Natural killer cell (primary cell): ENCODE data around the gene LEMD1. TPM values are rescaled to one million over a fixed set of nuclear protein-coding genes. Genes with fewer than 3 reads are reported as not detected.

ENCODE experiments used
- ATAC-seq, 3 donors: fragments of 150-1000 bp in 2 of 3; fragments of 200-7000 bp in 1 of 3; cut with Tn5 transposase; 1 replicate in 1 of 3; 2 replicates in 2 of 3; pipeline ENCODE4 v1.10.0; 2021; ENCODE audit warnings: mild to moderate bottlenecking in 2 of 3, moderate library complexity in 2 of 3
- DNase-seq, 2 donors: peaks; one replicate each; pipeline versions ENCODE4 v3.0.0 to v3.0.0-alpha.2; 2013 to 2021; ENCODE audit warnings: mixed read lengths in 1 of 2
- H3K27ac ChIP-seq: one replicate; pipeline ENCODE4 v1.5.1; 2013; ENCODE audit warnings: mild to moderate bottlenecking, low read length
- H3K27me3 ChIP-seq: one replicate; pipeline ENCODE4 v1.6.1; 2013; ENCODE audit warnings: low read length; ENCODE audit not compliant: control insufficient read depth, insufficient read depth
- H3K36me3 ChIP-seq: one replicate; pipeline ENCODE4 v1.6.1; 2013; ENCODE audit warnings: low read length; ENCODE audit not compliant: control insufficient read depth, insufficient read depth
- H3K4me1 ChIP-seq: one replicate; pipeline ENCODE4 v1.6.1; 2013; ENCODE audit warnings: low read length; ENCODE audit not compliant: control insufficient read depth, insufficient read depth
- H3K4me3 ChIP-seq: one replicate; pipeline ENCODE4 v1.5.1; 2013; ENCODE audit warnings: low read length
- H3K9me3 ChIP-seq: one replicate; pipeline ENCODE4 v1.6.1; 2013; ENCODE audit warnings: low read length; ENCODE audit not compliant: control insufficient read depth, insufficient read depth
- H3K27ac Mint-ChIP-seq, 2 donors: one replicate each; pipeline ENCODE4 v1.8.0; 2022; ENCODE audit warnings: mild to moderate bottlenecking in 2 of 2, mixed read lengths in 2 of 2, moderate library complexity in 1 of 2
- H3K27me3 Mint-ChIP-seq, 2 donors: one replicate each; pipeline ENCODE4 v1.8.0; 2022; ENCODE audit warnings: low read depth in 2 of 2, mixed read lengths in 2 of 2
- H3K36me3 Mint-ChIP-seq: one replicate; pipeline ENCODE4 v1.8.0; 2022; ENCODE audit warnings: mixed read lengths
- H3K4me1 Mint-ChIP-seq, 2 donors: one replicate each; pipeline ENCODE4 v1.8.0; 2022; ENCODE audit warnings: mixed read lengths in 2 of 2
- H3K4me3 Mint-ChIP-seq: one replicate; pipeline ENCODE4 v1.8.0; 2022; ENCODE audit warnings: mild to moderate bottlenecking, moderate library complexity, mixed read lengths
- H3K9me3 Mint-ChIP-seq, 2 donors: one replicate each; pipeline ENCODE4 v1.8.0; 2022; ENCODE audit warnings: mixed read lengths in 2 of 2
- WGBS: methylation state at CpG from one replicate; pipeline ENCODE4 v1.1.7; 2013; ENCODE audit warnings: missing lambda C conversion rate; ENCODE audit not compliant: insufficient coverage; 5-methylcytosine and 5-hydroxymethylcytosine counted together
- intact Hi-C: fragments of 100-400 bp; cut with micrococcal nuclease; formaldehyde crosslinking; loops from one replicate; pipeline ENCODE4 v1.14.2; 2022
- total RNA-seq, 4 donors: library from RNA; stranded (reverse); fragments of 120-200 nt in 1 of 4; gene quantifications; one replicate each; pipeline versions ENCODE4 v1.2.3 to v1.2.4, GENCODE V29; 2013 to 2022
- TF ChIP-seq, protein P1 (sequence below): fragments of 200-600 bp; IDR thresholded peaks from one replicate; pipeline ENCODE4 v1.8.0; 2022; ENCODE audit warnings: antibody characterized with exemption

Gene LEMD1
- total RNA-seq, 3 donors from 2014 or later (not counting 1 experiment from before 2014, with no cell fraction given), result not detected

DNA sequence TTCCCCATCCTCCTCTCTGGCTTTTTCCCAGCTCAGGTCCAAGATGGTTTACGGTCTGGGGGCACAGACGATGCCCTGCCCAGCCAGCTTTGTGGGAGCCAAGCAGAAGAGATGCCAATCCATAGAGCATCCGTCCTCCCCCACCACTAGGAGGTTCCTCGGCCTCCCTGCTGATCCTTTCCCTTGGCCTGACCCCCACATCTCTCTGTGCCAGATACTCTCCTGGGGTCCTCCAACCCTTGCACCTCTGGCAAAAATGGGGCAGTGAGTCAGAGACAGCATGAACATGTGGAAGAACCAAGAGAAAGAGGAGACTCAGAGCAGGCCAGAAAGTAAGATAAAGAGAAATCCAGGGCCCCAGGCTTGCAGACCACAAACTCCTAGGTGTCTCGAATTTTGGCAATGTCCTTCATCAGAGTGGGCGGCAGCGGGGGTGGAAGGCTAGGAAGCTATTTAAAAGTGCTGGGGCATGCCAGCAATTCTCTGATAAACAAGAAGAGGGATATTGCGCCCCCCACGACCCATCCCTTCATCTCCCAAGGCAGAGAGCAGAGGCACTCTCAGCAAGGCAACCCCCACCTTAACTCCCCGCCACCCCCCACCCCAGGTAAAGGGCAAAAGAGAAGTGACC is 22.6 kb upstream of the LEMD1 start:
- Mint-ChIP-seq H3K27me3 (peaks cover 0 to 7% of the 10 kb centered on the region in 2 donors), H3K27ac (no peak overlapping the region), H3K4me3 (no peak overlapping the region), H3K36me3 (no peaks in the 10 kb centered on the region), H3K4me1 (peaks cover 23 to 25% of the 10 kb centered on the region in 2 donors), H3K9me3 (no peaks in the 10 kb centered on the region)
- Histone ChIP-seq H3K36me3 (no peaks in the 10 kb centered on the region), H3K9me3 (no peaks in the 10 kb centered on the region), H3K4me3 (no peak overlapping the region), H3K4me1 (peaks cover 35% of the 10 kb centered on the region), H3K27me3 (no peaks in the 10 kb centered on the region), H3K27ac (no peak overlapping the region)
- 68% methylated on average over 9 of the region's 10 CpGs for WGBS
- ATAC-seq (no peak), DNase-seq (no peak)
- intact Hi-C loops, result no loop called here
- TF ChIP-seq, protein P1, sequence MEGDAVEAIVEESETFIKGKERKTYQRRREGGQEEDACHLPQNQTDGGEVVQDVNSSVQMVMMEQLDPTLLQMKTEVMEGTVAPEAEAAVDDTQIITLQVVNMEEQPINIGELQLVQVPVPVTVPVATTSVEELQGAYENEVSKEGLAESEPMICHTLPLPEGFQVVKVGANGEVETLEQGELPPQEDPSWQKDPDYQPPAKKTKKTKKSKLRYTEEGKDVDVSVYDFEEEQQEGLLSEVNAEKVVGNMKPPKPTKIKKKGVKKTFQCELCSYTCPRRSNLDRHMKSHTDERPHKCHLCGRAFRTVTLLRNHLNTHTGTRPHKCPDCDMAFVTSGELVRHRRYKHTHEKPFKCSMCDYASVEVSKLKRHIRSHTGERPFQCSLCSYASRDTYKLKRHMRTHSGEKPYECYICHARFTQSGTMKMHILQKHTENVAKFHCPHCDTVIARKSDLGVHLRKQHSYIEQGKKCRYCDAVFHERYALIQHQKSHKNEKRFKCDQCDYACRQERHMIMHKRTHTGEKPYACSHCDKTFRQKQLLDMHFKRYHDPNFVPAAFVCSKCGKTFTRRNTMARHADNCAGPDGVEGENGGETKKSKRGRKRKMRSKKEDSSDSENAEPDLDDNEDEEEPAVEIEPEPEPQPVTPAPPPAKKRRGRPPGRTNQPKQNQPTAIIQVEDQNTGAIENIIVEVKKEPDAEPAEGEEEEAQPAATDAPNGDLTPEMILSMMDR, result no peak

GRCh38 chr1:205443585-205444299 is 21.9 kb upstream of the LEMD1 start:
- ATAC-seq (no peak), DNase-seq (no peak)
- intact Hi-C loops, result no loop called here
- Mint-ChIP-seq H3K9me3 (no peaks in the 10 kb centered on the region), H3K27ac (no peak overlapping the region), H3K4me1 (peaks cover 24 to 29% of the 10 kb centered on the region in 2 donors), H3K4me3 (no peak overlapping the region), H3K36me3 (no peaks in the 10 kb centered on the region), H3K27me3 (peaks cover 0 to 9% of the 10 kb centered on the region in 2 donors)
- Histone ChIP-seq H3K4me3 (no peak overlapping the region), H3K36me3 (no peaks in the 10 kb centered on the region), H3K9me3 (no peaks in the 10 kb centered on the region), H3K27me3 (no peaks in the 10 kb centered on the region), H3K4me1 (peaks cover 38% of the 10 kb centered on the region), H3K27ac (no peak overlapping the region)
- TF ChIP-seq, protein P1, result no peak
- 63% methylated on average over 4 of the region's 7 CpGs for WGBS

DNA sequence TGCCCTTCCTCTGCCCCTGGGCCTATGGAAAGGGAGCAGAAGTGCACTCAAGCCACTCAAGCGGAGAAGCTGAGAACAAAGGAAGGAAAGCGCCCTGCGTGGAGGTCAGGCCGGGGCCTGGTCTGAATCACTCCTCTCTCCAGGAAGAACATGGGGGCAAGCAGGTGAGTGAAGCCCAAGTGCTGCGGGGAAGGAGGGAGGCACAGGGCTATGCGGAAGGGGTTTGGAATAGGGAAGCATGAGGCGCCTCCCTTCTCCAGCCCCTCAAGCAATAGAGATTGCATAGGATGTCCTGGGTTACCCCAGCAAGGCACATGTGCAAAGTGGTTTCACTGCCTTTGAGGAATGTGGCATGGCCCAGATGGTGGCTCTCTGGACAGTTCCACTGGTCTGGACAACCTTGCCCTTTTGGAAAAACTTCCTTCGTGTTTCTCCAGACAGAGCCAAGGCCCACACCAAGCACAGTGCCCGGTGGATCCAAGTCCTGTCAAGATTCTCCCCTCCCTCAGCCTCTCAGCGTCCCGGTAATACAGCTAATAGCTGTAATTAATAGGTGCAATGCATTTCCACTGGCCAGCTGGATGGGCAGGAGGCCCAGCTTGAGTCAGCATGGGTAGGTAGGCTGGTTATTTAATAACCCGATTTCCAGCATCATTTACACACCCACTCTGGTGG is 20.3 kb upstream of the LEMD1 start:
- TF ChIP-seq, protein P1, result no peak
- H3K4me3 ChIP-seq, result no peak overlapping the region
- Mint-ChIP-seq H3K36me3 (no peaks in the 10 kb centered on the region), H3K9me3 (no peaks in the 10 kb centered on the region), H3K27me3 (peaks cover 0 to 9% of the 10 kb centered on the region in 2 donors), H3K4me3 (no peak overlapping the region), H3K27ac (peak overlapping the region in 1 of 2 donors; percentile 83), H3K4me1 (peaks cover 28 to 35% of the 10 kb centered on the region in 2 donors)
- H3K36me3 ChIP-seq, result no peaks in the 10 kb centered on the region
- no peak overlapping the region for H3K27ac ChIP-seq
- WGBS, result 85% methylated on average over 11 of the region's 12 CpGs
- peaks cover 52% of the 10 kb centered on the region for H3K4me1 ChIP-seq
- ATAC-seq, result no peak
- DNase-seq, result no peak
- no peaks in the 10 kb centered on the region for H3K9me3 ChIP-seq
- intact Hi-C loops, result no loop called here
- H3K27me3 ChIP-seq, result no peaks in the 10 kb centered on the region
